ENCODE measurements around the gene OR5AK2. TPM values are rescaled to one million over a fixed set of nuclear protein-coding genes. Genes with fewer than 3 reads are reported as not detected.
"Not testable (repeated sequence)": the region's sequence is repeated elsewhere in the genome, so short reads cannot be mapped to it uniquely, and the experiment has no call there.

The OR5AK2 gene, protein sequence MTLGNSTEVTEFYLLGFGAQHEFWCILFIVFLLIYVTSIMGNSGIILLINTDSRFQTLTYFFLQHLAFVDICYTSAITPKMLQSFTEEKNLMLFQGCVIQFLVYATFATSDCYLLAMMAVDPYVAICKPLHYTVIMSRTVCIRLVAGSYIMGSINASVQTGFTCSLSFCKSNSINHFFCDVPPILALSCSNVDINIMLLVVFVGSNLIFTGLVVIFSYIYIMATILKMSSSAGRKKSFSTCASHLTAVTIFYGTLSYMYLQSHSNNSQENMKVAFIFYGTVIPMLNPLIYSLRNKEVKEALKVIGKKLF
- total RNA-seq (not detected), polyA plus RNA-seq (not detected)
- long read RNA-seq, donor 1: 0 reads
- long read RNA-seq, donor 2: 0 reads
- long read RNA-seq, donor 3, partial matches to known transcripts: 0 of 1 reads
- long read RNA-seq, donor 3, other reads (novel, unspliced or antisense): 0 of 1 reads
- long read RNA-seq, donor 4: 0 reads
- long read RNA-seq, donor 5: 0 reads
- long read RNA-seq, donor 6: 0 reads
- long read RNA-seq, donor 7: 0 reads
- long read RNA-seq, donor 8: 0 reads
- long read RNA-seq, donor 9: 0 reads
- long read RNA-seq, donor 10: 0 reads

DNA sequence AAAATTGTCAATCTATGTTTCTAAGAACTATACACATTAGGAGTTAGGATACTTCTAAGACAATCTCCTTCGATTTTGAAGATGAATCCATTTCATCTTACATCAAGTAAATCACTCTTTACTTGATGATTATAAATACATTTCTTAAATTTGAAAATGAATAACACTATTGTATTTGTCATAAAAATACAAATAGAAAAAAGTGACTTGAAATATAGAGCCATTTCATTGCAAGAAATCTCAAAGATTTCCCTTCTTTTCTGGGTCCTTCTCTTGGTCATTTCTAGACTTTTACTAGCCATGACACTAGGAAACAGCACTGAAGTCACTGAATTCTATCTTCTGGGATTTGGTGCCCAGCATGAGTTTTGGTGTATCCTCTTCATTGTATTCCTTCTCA, at the start of gene OR5AK2:
Gene OR5AK2 (plus strand): TSS at position 301 of the 400 bp plus-strand sequence. CDS start 0 bp downstream, at position 301.
- intact Hi-C loops (cut with DNase I): no loop called here
- WGBS, 4 donors: 53 to 65% (median 59%) methylated on average over 1 of the region's 1 CpG

DNA sequence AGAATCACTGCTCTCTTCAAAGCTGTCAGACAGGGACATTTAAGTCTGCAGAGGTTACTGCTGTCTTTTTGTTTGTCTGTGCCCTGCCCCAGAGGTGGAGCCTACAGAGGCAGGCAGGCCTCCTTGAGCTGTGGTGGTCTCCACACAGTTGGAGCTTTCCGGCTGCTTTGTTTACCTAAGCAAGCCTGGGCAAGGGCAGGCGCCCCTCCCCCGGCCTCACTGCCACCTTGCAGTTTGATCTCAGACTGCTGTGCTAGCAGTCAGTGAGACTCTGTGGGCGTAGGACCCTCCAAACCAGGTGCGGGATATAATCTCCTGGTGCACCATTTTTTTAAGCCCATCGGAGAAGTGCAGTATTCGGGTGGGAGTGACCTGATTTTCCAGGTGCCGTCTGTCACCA, 43.2 kb upstream of the OR5AK2 start:
- DNase-seq; H3K4me1 ChIP-seq (replicated peaks in 1 of 2); H3K4me3 ChIP-seq; H3K36me3 ChIP-seq (replicated peaks in 1 of 2); H3K9me3 ChIP-seq (replicated peaks in 1 of 3); intact Hi-C loops (cut with DNase I); H3K27ac ChIP-seq; H3K27me3 ChIP-seq: not testable (repeated sequence)
- WGBS, 4 donors: 78 to 88% (median 84%) methylated on average over 5 to 8 of the region's 8 CpGs

More for the DNA sequence above, at the start of gene OR5AK2:
- Histone ChIP-seq H3K9me3 (replicated peaks in 1 of 3) (no peaks in the 10 kb centered on the region), H3K27ac (no peak within 1 kb of the TSS), H3K4me3 (no peak within 1 kb of the TSS), H3K36me3 (replicated peaks in 1 of 2) (no peaks in the 10 kb centered on the region), H3K27me3 (no peaks in the 10 kb centered on the region), H3K4me1 (replicated peaks in 1 of 2) (no peaks in the 10 kb centered on the region)
- TF ChIP-seq POLR2A (IDR thresholded peaks at IDR 0.05): no peak
- TF ChIP-seq, protein P1, sequence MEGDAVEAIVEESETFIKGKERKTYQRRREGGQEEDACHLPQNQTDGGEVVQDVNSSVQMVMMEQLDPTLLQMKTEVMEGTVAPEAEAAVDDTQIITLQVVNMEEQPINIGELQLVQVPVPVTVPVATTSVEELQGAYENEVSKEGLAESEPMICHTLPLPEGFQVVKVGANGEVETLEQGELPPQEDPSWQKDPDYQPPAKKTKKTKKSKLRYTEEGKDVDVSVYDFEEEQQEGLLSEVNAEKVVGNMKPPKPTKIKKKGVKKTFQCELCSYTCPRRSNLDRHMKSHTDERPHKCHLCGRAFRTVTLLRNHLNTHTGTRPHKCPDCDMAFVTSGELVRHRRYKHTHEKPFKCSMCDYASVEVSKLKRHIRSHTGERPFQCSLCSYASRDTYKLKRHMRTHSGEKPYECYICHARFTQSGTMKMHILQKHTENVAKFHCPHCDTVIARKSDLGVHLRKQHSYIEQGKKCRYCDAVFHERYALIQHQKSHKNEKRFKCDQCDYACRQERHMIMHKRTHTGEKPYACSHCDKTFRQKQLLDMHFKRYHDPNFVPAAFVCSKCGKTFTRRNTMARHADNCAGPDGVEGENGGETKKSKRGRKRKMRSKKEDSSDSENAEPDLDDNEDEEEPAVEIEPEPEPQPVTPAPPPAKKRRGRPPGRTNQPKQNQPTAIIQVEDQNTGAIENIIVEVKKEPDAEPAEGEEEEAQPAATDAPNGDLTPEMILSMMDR (IDR thresholded peaks at IDR 0.05): no peak
- no peak for DNase-seq

DNA sequence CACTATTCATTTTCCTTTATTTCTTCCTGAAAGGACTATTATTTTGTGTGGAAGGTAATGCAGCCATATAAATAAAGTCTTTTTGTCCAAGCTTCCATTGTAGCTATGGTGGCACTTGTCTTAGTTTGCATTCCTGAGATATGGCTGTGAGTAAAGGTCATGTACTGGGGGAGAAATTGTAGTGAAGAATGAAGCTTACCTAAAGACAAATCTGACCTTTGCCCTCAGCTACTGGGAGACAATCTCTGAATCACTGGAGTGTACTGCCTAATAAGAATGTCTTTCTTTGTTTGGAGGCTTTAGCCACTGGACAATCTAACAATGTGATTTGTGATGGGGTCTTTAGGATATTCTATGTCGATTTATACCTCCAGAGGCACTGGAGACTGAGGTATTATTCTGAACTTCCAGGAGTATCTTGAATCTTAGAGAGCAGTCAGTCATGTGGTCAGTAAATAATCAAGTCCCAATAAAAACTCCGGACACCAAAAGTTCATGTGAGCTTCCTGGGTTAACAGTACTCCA, 39.7 kb upstream of the OR5AK2 start:
- TF ChIP-seq, protein P1 (IDR thresholded peaks at IDR 0.05): no peak
- no peak for TF ChIP-seq POLR2A (IDR thresholded peaks at IDR 0.05)
- intact Hi-C loops (cut with DNase I): no loop called here
- H3K4me1 ChIP-seq (replicated peaks in 1 of 2): no peaks in the 10 kb centered on the region
- 50 to 79% (median 65%) methylated on average over 2 of the region's 2 CpGs for WGBS, 4 donors
- no peak overlapping the region for H3K4me3 ChIP-seq
- no peaks in the 10 kb centered on the region for H3K36me3 ChIP-seq (replicated peaks in 1 of 2)
- H3K27ac ChIP-seq: no peak overlapping the region
- H3K27me3 ChIP-seq: no peaks in the 10 kb centered on the region
- no peak for DNase-seq
- H3K9me3 ChIP-seq (replicated peaks in 1 of 3): no peaks in the 10 kb centered on the region

DNA sequence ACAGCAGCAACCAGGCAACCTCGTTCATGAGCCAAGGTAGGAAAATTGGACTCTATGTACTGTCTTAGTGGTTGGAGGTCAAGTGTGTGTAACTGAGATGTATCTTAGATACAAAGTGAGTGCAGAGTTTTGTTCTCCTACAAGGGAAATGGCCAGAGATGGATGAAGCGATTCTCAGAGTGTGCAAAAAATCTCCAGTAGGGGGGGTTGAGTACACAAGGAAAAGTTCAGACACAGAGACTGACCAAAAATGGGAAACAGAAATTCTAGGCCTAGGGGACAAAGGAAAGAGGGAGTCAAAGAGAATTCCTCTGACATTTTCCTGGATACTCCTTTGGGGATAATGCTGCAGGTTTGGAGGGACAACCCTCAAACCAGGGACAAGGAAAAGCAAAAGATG, 38.2 kb upstream of the OR5AK2 start:
- H3K9me3 ChIP-seq (replicated peaks in 1 of 3): no peaks in the 10 kb centered on the region
- intact Hi-C loops (cut with DNase I): no loop called here
- no peaks in the 10 kb centered on the region for H3K4me1 ChIP-seq (replicated peaks in 1 of 2)
- H3K27me3 ChIP-seq: no peaks in the 10 kb centered on the region
- no peaks in the 10 kb centered on the region for H3K36me3 ChIP-seq (replicated peaks in 1 of 2)
- 55 to 80% (median 67%) methylated on average over 2 of the region's 2 CpGs for WGBS, 4 donors
- TF ChIP-seq, protein P1 (IDR thresholded peaks at IDR 0.05): peak in 1 of 6 experiments; percentile 11
- TF ChIP-seq POLR2A (IDR thresholded peaks at IDR 0.05): no peak
- H3K4me3 ChIP-seq: no peak overlapping the region
- DNase-seq: no peak
- H3K27ac ChIP-seq: no peak overlapping the region

DNA sequence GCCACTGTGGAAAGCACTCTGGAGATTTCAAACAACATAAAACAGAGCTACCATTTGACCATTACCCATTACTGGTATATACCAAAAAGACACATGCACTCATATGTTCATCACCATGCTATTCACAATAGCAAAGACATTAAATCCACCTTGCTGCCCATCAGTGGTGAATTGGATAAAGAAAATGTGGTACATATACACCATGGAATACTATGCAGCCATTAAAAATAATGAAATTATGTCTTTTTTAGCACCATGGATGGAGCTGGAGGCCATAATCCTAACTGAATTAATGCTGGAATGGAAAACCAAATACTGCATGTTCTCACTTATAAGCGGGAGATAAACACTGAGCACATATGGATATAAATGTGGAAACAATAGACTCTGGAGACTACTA, 34.8 kb upstream of the OR5AK2 start:
- WGBS, 4 donors: 90 to 100% (median 95%) methylated on average over 1 of the region's 1 CpG
- H3K4me1 ChIP-seq (replicated peaks in 1 of 2); H3K9me3 ChIP-seq (replicated peaks in 1 of 3); intact Hi-C loops (cut with DNase I); H3K36me3 ChIP-seq (replicated peaks in 1 of 2); DNase-seq; H3K27me3 ChIP-seq; H3K4me3 ChIP-seq; H3K27ac ChIP-seq: not testable (repeated sequence)
